Smooth muscle cell (in vitro differentiated cells): ENCODE results near the gene COL4A6. TPM values are rescaled to one million over a fixed set of nuclear protein-coding genes. Genes with fewer than 3 reads are reported as not detected.

ENCODE experiments used
- DNase-seq: peaks from one replicate; lab custom pipeline; 2025; ENCODE audit not compliant: unreplicated experiment; lab: John Stamatoyannopoulos, UW
- H2AFZ ChIP-seq: fragments of 200-600 bp; sonication (generic); 2 replicates; pipeline ENCODE4 v1.6.0; 2016; ENCODE audit warnings: antibody characterized with exemption, low read depth, mild to moderate bottlenecking
- H3F3A ChIP-seq: fragments of 200-600 bp; sonication (generic); 2 replicates; pipeline ENCODE4 v1.6.0; 2017; ENCODE audit warnings: antibody characterized with exemption, low read depth
- H3K27ac ChIP-seq: fragments of 200-600 bp; sonication (generic); 2 replicates; pipeline ENCODE4 v1.5.1; 2016; ENCODE audit warnings: low read depth, mild to moderate bottlenecking
- H3K27me3 ChIP-seq: fragments of 200-600 bp; sonication (generic); 2 replicates; pipeline ENCODE4 v1.6.1; 2016; ENCODE audit warnings: low read depth, mild to moderate bottlenecking
- H3K36me3 ChIP-seq: fragments of 200-600 bp; sonication (generic); 2 replicates; pipeline ENCODE4 v1.5.1; 2016; ENCODE audit warnings: low read depth
- H3K4me1 ChIP-seq: fragments of 200-600 bp; sonication (generic); 2 replicates; pipeline ENCODE4 v1.5.1; 2016; ENCODE audit warnings: low read depth
- H3K4me2 ChIP-seq: fragments of 200-600 bp; sonication (generic); 2 replicates; pipeline ENCODE4 v1.6.0; 2016; ENCODE audit warnings: mild to moderate bottlenecking
- H3K4me3 ChIP-seq: fragments of 200-600 bp; sonication (generic); 2 replicates; pipeline ENCODE4 v1.5.1; 2016; ENCODE audit warnings: mild to moderate bottlenecking
- H3K79me2 ChIP-seq: fragments of 200-600 bp; sonication (generic); 2 replicates; pipeline ENCODE4 v1.6.0; 2016; ENCODE audit warnings: low read depth, mild to moderate bottlenecking
- H3K9ac ChIP-seq: fragments of 200-600 bp; sonication (generic); 2 replicates; pipeline ENCODE4 v1.6.0; 2016; ENCODE audit warnings: low read depth
- H3K9me3 ChIP-seq: fragments of 200-600 bp; sonication (generic); replicated peaks from 2 replicates; pipeline ENCODE4 v1.5.1; 2016; ENCODE audit warnings: low read depth
- H4K20me1 ChIP-seq: fragments of 200-600 bp; sonication (generic); 2 replicates; pipeline ENCODE4 v1.6.0; 2016; ENCODE audit warnings: low read depth
- WGBS: methylation state at CpG from one replicate; pipeline ENCODE4 v1.1.7; 2016; ENCODE audit warnings: low lambda C conversion rate; 5-methylcytosine and 5-hydroxymethylcytosine counted together
- polyA plus RNA-seq: library from polyadenylated mRNA; unstranded; fragments of >200 nt; fragmentation: Nextera tagmentation; extraction: Ambion mirVana; gene quantifications from 2 replicates; pipeline ENCODE4 v1.2.1, GENCODE V29; 2016
- total RNA-seq: library from RNA; depleted of rRNA; stranded (reverse); fragments of >200 nt; gene quantifications from 2 replicates; pipeline ENCODE4 v1.2.3, GENCODE V29; 2014
- TF ChIP-seq, protein P1 (sequence below): fragments of 200-600 bp; sonication (generic); IDR thresholded peaks from 2 replicates; pipeline ENCODE4 v1.5.1; 2017; ENCODE audit warnings: borderline replicate concordance, mild to moderate bottlenecking, antibody characterized with exemption; ENCODE audit not compliant: insufficient read depth, poor library complexity, severe bottlenecking

Gene COL4A6
- total and polyA plus RNA-seq, 2 experiments from 2014 or later, result 10.2 to 15.1 TPM

- no peak overlapping the region for H2AFZ ChIP-seq
- no peaks in the 10 kb centered on the region for H3K9me3 ChIP-seq
- H3K4me2 ChIP-seq, result no peak overlapping the region
- no peak overlapping the region for H3K4me3 ChIP-seq
- H3F3A ChIP-seq, result no peaks in the 10 kb centered on the region
- peaks cover 14% of the 10 kb centered on the region for H3K4me1 ChIP-seq
- no peak overlapping the region for H3K27ac ChIP-seq
- H3K79me2 ChIP-seq, result no peaks in the 10 kb centered on the region
- no peaks in the 10 kb centered on the region for H3K27me3 ChIP-seq
- DNase-seq, result no peak
- TF ChIP-seq, protein P1, sequence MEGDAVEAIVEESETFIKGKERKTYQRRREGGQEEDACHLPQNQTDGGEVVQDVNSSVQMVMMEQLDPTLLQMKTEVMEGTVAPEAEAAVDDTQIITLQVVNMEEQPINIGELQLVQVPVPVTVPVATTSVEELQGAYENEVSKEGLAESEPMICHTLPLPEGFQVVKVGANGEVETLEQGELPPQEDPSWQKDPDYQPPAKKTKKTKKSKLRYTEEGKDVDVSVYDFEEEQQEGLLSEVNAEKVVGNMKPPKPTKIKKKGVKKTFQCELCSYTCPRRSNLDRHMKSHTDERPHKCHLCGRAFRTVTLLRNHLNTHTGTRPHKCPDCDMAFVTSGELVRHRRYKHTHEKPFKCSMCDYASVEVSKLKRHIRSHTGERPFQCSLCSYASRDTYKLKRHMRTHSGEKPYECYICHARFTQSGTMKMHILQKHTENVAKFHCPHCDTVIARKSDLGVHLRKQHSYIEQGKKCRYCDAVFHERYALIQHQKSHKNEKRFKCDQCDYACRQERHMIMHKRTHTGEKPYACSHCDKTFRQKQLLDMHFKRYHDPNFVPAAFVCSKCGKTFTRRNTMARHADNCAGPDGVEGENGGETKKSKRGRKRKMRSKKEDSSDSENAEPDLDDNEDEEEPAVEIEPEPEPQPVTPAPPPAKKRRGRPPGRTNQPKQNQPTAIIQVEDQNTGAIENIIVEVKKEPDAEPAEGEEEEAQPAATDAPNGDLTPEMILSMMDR, result no peak
- WGBS, result 94% methylated on average over 1 of the region's 1 CpG
- no peaks in the 10 kb centered on the region for H3K36me3 ChIP-seq
- H4K20me1 ChIP-seq, result no peaks in the 10 kb centered on the region
- H3K9ac ChIP-seq, result no peak overlapping the region
Measured at GRCh38 chrX:108366644-108367406, 71.4 kb downstream of the COL4A6 start.

DNA sequence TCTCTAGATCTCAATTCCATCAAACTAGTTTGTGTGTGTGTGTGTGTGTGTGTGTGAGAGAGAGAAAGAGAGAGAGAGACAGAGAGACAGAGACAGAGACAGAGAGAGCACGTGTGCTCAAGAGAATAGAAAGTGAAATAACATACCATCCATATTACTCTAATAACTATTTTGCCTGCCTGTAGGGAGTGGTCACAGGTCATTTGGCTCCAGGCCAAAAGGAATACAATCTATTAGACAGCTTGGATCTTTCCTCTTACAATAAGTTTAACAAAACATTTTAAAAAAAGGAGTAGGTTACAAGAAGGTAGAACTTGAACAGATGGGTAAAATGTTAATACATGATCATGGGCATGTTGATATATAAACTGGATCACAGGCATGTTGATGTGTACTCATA is 76.2 kb downstream of the COL4A6 start:
- peak overlapping the region; percentile 52 for H3K4me2 ChIP-seq
- WGBS, result 25% methylated on average over 1 of the region's 1 CpG
- no peaks in the 10 kb centered on the region for H3K27me3 ChIP-seq
- H3F3A ChIP-seq, result no peaks in the 10 kb centered on the region
- H3K4me3 ChIP-seq, result no peak overlapping the region
- DNase-seq, result no peak
- H3K9me3 ChIP-seq, result no peaks in the 10 kb centered on the region
- no peaks in the 10 kb centered on the region for H4K20me1 ChIP-seq
- TF ChIP-seq, protein P1, result no peak
- H3K27ac ChIP-seq, result peak overlapping the region; percentile 68
- H2AFZ ChIP-seq, result no peak overlapping the region
- no peaks in the 10 kb centered on the region for H3K79me2 ChIP-seq
- H3K4me1 ChIP-seq, result peaks cover 2% of the 10 kb centered on the region
- no peak overlapping the region for H3K9ac ChIP-seq
- H3K36me3 ChIP-seq, result no peaks in the 10 kb centered on the region

DNA sequence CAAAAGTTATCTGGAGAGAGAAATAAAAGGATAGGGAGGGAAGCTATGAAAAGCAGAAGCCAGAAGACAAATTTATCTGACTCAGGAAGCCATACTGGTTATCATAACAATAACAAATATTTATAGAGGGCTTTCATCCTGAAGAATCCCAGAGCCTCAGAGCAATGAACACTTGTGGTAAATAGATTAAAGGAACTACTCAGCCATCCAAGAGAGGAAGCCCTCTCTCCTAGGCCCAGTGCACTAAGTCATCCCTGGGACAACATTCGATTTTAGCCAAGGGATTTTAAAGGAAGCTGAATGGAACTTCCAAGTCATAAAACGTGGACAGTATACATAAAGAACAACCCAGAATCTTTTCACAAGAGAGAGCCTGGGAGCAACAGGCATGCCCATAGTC is 76.9 kb downstream of the COL4A6 start:
- Histone ChIP-seq H3K4me3 (no peak overlapping the region), H3F3A (no peaks in the 10 kb centered on the region), H3K9me3 (no peaks in the 10 kb centered on the region), H3K36me3 (no peaks in the 10 kb centered on the region), H3K27me3 (no peaks in the 10 kb centered on the region), H2AFZ (no peak overlapping the region), H3K9ac (no peak overlapping the region), H3K4me1 (peaks cover 8% of the 10 kb centered on the region), H3K27ac (peak overlapping the region; percentile 68), H3K79me2 (no peaks in the 10 kb centered on the region), H3K4me2 (peak overlapping the region; percentile 63), H4K20me1 (no peaks in the 10 kb centered on the region)
- no peak for DNase-seq
- TF ChIP-seq, protein P1, result no peak
- WGBS, result 29% methylated on average over 2 of the region's 2 CpGs
